Tibial nerve (tissue), 4 donors: Measurements from ENCODE around the gene NR0B2.

Experiments used
- EP300 ChIP-seq, 2 donors: sonication (generic); formaldehyde crosslinking; IDR thresholded peaks; one replicate each; pipeline ENCODE4 v1.6.1; 2017; ENCODE audit warnings: antibody characterized with exemption in 2 of 2, mild to moderate bottlenecking in 1 of 2
- POLR2A ChIP-seq, 2 donors: fragments of 450-650 bp; IDR thresholded peaks; one replicate each; pipeline ENCODE4 v1.6.1; 2017; ENCODE audit warnings: antibody characterized with exemption in 2 of 2, mild to moderate bottlenecking in 2 of 2, moderate library complexity in 2 of 2
- TF ChIP-seq, protein P1 (sequence below), 5 experiments: fragments of 200-600 bp in 3 of 5; fragments of 450-650 bp in 2 of 5; sonication (generic) in 3 of 5; IDR thresholded peaks; one replicate each; pipeline ENCODE4 v1.5.1; 2016 to 2019; ENCODE audit warnings: antibody characterized with exemption in 5 of 5, mild to moderate bottlenecking in 3 of 5, moderate library complexity in 2 of 5

DNA sequence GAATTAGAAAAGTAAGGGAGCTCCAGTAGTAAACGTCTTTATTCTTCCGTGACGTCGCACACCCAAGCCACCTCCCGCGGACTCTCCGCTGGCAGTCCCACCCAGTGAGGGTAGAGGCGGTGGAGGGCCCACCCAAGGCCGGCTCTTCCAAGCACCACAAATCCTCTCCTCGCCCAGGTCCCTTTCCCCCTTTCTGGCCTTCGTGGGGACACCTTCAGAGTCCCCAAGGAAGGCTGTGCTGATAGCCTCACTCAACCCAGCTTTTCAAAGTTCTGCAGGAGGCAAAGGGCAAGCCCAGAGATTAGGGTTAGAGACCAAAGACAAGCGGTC, 23.3 kb downstream of the NR0B2 start:
- TF ChIP-seq POLR2A (IDR thresholded peaks at IDR 0.05) (no peak), EP300 (IDR thresholded peaks at IDR 0.05) (no peak)
- TF ChIP-seq, protein P1, sequence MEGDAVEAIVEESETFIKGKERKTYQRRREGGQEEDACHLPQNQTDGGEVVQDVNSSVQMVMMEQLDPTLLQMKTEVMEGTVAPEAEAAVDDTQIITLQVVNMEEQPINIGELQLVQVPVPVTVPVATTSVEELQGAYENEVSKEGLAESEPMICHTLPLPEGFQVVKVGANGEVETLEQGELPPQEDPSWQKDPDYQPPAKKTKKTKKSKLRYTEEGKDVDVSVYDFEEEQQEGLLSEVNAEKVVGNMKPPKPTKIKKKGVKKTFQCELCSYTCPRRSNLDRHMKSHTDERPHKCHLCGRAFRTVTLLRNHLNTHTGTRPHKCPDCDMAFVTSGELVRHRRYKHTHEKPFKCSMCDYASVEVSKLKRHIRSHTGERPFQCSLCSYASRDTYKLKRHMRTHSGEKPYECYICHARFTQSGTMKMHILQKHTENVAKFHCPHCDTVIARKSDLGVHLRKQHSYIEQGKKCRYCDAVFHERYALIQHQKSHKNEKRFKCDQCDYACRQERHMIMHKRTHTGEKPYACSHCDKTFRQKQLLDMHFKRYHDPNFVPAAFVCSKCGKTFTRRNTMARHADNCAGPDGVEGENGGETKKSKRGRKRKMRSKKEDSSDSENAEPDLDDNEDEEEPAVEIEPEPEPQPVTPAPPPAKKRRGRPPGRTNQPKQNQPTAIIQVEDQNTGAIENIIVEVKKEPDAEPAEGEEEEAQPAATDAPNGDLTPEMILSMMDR (IDR thresholded peaks at IDR 0.05) = no peak
